Kidney (tissue), 14 donors: ENCODE measurements around the gene ASB2. TPM values are rescaled to one million over a fixed set of nuclear protein-coding genes. Genes with fewer than 3 reads are reported as not detected.

Source experiments
- DNase-seq, 5 donors: peaks; one replicate each; pipeline ENCODE4 v3.0.0-alpha.2; 2013 to 2020
- FAIRE-seq: peaks from 2 replicates; lab custom pipeline; 2012; peaks lifted over from hg19 to GRCh38; lab: Jason Lieb, UNC
- H3K27ac ChIP-seq, 2 donors: one replicate each; pipeline ENCODE4 v1.7.0; 2013; ENCODE audit warnings: low read depth in 2 of 2, low read length in 2 of 2, inconsistent platforms in 1 of 2
- H3K27me3 ChIP-seq: one replicate; pipeline ENCODE4 v1.7.1; 2013; ENCODE audit warnings: low read length, inconsistent platforms; ENCODE audit not compliant: control insufficient read depth, insufficient read depth
- H3K36me3 ChIP-seq, 3 donors: one replicate each; pipeline versions ENCODE4 v1.7.0 to v1.7.1; 2013; ENCODE audit warnings: low read length in 3 of 3, control low read depth in 1 of 3, inconsistent platforms in 1 of 3; ENCODE audit not compliant: insufficient read depth in 3 of 3, control insufficient read depth in 2 of 3
- H3K4me1 ChIP-seq, 3 donors: one replicate each; pipeline versions ENCODE4 v1.7.0 to v1.7.1; 2013; ENCODE audit warnings: low read length in 3 of 3, inconsistent platforms in 1 of 3, low read depth in 1 of 3; ENCODE audit not compliant: control insufficient read depth in 2 of 3, insufficient read depth in 2 of 3
- H3K4me3 ChIP-seq, 3 donors: one replicate each; pipeline versions ENCODE4 v1.7.0 to v1.8.1; 2013; ENCODE audit warnings: low read length in 3 of 3, control low read depth in 1 of 3, inconsistent platforms in 1 of 3
- H3K9ac ChIP-seq, 3 donors: one replicate each; pipeline versions ENCODE4 v1.7.0 to v1.7.1; 2013; ENCODE audit warnings: low read length in 3 of 3, control low read depth in 1 of 3, inconsistent platforms in 1 of 3
- H3K9me3 ChIP-seq, 3 donors: one replicate each; pipeline versions ENCODE4 v1.7.0 to v1.7.1; 2013; ENCODE audit warnings: low read length in 3 of 3, control low read depth in 1 of 3, inconsistent platforms in 1 of 3; ENCODE audit not compliant: control insufficient read depth in 2 of 3, insufficient read depth in 1 of 3
- intact Hi-C: fragments of 100-400 bp; cut with DNase I; formaldehyde crosslinking; loops from one replicate; pipeline ENCODE4 v1.11.1; 2022
- polyA plus RNA-seq: library from polyadenylated mRNA; stranded (reverse); fragments of 350-450 nt; fragmentation: Illumina TruSeq; extraction: RNeasy Lipid Tissue Mini Kit (QIAGEN cat#74804); gene quantifications from one replicate; pipeline ENCODE4 v1.2.3, GENCODE V29; 2014; ENCODE audit warnings: low read depth, low replicate concordance; ENCODE audit not compliant: insufficient read depth
- total RNA-seq: library from RNA; stranded (reverse); fragmentation: NEBNext Ultra II Directional; extraction: Animal tissue kit (Norgen Biotek cat#: 25700); gene quantifications from one replicate; pipeline ENCODE4 v1.2.1, GENCODE V29; 2021
- TF ChIP-seq, protein P1 (sequence below): IDR thresholded peaks from 3 replicates; pipeline ENCODE4 v1.5.1; 2012; ENCODE audit warnings: mild to moderate bottlenecking, moderate library complexity, borderline replicate concordance; ENCODE audit not compliant: insufficient read depth; ENCODE audit errors: extremely low read depth
- donor health status: control.
- donor health status: control.
- donor health status: control.
- donor health status: control.
- donor health status: control.
- donor health status: DM: yes; HTN: yes; CAD: no.
- donor health status: Normal renal cell carcinoma (clear cell type).

The ASB2 gene
- total and polyA plus RNA-seq, 2 donors from 2014 or later: 0.97 to 3.7 TPM

DNA sequence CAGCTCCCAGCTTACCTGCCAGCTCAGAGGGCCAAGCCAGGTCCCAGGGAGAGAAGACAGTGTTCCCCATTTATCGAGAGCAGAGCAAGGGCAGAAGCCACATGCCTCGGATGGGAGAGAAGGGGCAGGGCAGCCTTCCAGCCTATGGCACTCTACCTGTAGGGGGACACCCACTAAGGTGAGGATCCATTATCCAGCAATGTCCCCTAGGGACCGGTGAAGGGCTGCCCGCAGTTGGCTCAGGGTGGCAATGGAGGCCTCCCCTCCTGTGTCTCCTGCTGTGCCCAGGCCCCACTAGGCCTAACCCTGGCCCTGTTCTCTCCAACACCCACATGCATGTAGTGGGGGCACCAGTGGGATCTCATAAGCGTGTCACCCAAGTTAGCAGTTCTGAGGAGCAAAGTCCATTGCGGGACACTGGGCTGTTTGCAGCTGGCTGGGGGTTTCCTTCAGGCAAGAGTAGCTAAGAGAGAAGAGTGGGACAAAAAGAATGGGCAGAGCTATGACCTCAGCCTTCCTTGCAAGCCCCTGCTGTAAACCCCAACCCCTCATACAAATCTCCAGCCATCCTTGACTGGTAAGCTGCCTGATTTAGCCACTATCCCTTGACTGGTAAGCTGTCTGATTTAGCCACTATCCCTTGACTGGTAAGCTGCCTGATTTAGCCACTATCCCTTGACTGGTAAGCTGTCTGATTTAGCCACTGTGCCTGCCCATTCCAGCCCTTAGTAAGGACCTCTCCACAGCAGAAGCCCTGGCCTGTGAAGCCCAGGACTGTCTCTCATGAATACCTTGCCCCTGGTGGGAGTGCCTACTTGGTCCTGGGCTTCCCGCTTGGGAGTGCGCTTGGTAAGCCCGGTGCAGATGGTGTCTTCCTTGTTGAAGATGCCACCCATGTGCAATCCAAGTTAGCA is 5.2 kb upstream of the ASB2 start:
- no peak for DNase-seq
- no peaks in the 10 kb centered on the region for H3K4me1 ChIP-seq
- no peak overlapping the region for H3K27ac ChIP-seq
- TF ChIP-seq, protein P1, sequence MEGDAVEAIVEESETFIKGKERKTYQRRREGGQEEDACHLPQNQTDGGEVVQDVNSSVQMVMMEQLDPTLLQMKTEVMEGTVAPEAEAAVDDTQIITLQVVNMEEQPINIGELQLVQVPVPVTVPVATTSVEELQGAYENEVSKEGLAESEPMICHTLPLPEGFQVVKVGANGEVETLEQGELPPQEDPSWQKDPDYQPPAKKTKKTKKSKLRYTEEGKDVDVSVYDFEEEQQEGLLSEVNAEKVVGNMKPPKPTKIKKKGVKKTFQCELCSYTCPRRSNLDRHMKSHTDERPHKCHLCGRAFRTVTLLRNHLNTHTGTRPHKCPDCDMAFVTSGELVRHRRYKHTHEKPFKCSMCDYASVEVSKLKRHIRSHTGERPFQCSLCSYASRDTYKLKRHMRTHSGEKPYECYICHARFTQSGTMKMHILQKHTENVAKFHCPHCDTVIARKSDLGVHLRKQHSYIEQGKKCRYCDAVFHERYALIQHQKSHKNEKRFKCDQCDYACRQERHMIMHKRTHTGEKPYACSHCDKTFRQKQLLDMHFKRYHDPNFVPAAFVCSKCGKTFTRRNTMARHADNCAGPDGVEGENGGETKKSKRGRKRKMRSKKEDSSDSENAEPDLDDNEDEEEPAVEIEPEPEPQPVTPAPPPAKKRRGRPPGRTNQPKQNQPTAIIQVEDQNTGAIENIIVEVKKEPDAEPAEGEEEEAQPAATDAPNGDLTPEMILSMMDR: no peak
- no peaks in the 10 kb centered on the region for H3K36me3 ChIP-seq
- no peak for FAIRE-seq
- no peak overlapping the region for H3K4me3 ChIP-seq
- H3K27me3 ChIP-seq: no peaks in the 10 kb centered on the region
- intact Hi-C loops: no loop called here
- no peaks in the 10 kb centered on the region for H3K9me3 ChIP-seq
- H3K9ac ChIP-seq: no peak overlapping the region

DNA sequence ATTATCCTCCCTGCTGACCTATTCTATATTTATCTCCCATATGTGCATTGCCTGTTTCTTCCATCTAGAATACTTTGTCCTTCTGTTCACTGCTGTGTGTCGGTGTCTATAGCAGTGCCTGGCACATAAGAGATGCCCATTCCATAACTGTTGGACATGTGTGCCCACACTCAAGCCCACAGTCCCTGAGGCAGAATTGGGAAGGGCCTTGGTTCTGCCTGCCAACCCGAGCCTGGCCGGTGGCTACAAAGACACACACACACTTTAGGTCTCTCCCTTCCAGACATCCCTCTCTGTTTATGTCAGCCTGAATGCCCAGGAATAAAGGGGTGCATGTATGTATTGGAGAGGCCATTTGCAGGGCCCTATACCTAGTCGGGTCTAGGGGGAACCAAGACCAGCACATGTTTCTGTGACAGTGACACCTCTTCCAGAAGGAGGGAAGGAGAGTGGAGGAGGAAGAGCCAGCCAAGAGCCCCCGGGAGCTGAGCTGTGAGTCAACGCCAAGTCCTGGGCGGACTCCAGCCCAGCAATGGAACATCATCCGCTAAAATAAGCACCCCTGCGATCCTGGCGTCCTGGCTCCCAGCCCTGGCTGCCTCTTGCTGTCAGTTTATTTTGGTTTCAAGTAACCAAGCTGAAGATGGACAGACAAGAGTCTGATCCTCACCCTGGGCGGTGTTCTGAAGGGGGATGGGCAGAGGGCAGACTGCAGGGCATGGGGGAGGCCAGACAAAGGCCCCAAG is 4.3 kb upstream of the ASB2 start:
- H3K4me1 ChIP-seq: no peaks in the 10 kb centered on the region
- H3K27ac ChIP-seq: no peak overlapping the region
- no peak for DNase-seq
- H3K9me3 ChIP-seq: no peaks in the 10 kb centered on the region
- no peaks in the 10 kb centered on the region for H3K27me3 ChIP-seq
- TF ChIP-seq, protein P1: no peak
- no peaks in the 10 kb centered on the region for H3K36me3 ChIP-seq
- no peak overlapping the region for H3K4me3 ChIP-seq
- intact Hi-C loops: no loop called here
- no peak for FAIRE-seq
- H3K9ac ChIP-seq: no peak overlapping the region

DNA sequence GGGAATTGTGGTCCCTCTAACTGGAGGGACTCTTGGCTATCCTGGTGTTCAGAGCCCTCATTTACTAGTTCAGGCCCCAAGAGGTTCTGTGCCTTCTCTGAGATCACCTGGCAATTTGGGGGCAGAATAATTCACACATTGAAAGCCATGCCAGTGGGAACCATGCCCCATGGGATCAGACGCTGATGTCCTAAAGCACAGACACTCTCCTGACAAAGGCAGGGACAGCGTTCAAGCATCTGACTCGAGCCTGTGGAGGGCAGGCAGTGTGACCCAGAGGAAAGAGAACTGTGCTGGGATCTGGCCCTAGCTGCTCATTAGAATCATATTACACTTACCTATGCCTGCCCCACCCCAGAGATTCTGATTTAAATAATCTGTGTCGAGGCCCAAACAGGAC is 2.4 kb upstream of the ASB2 start:
- no peak overlapping the region for H3K4me3 ChIP-seq
- H3K9ac ChIP-seq: no peak overlapping the region
- intact Hi-C loops: no loop called here
- TF ChIP-seq, protein P1: no peak
- no peaks in the 10 kb centered on the region for H3K27me3 ChIP-seq
- H3K4me1 ChIP-seq: no peaks in the 10 kb centered on the region
- H3K27ac ChIP-seq: no peak overlapping the region
- DNase-seq (no peak), FAIRE-seq (no peak)
- H3K9me3 ChIP-seq: no peaks in the 10 kb centered on the region
- H3K36me3 ChIP-seq: no peaks in the 10 kb centered on the region
